IPS DF 6.9 (cell line): ENCODE results near the gene TBX19.

ENCODE experiments used
- DNase-seq: peaks from one replicate; pipeline ENCODE4 v3.0.0-alpha.2; 2013; ENCODE audit warnings: low read depth, low spot score
- H3K27ac ChIP-seq: one replicate; pipeline ENCODE4 v1.5.1; 2013; ENCODE audit warnings: low read length, control low read depth
- H3K27me3 ChIP-seq: 2 replicates; pipeline ENCODE4 v1.6.1; 2013; ENCODE audit warnings: mild to moderate bottlenecking, low read length; ENCODE audit not compliant: control insufficient read depth, insufficient read depth
- H3K36me3 ChIP-seq: 2 replicates; pipeline ENCODE4 v1.6.1; 2013; ENCODE audit warnings: low read length; ENCODE audit not compliant: control insufficient read depth, insufficient read depth
- H3K4me1 ChIP-seq: 2 replicates; pipeline ENCODE4 v1.6.1; 2013; ENCODE audit warnings: low read length; ENCODE audit not compliant: control insufficient read depth, insufficient read depth
- H3K4me3 ChIP-seq: 2 replicates; pipeline ENCODE4 v1.5.1; 2013; ENCODE audit warnings: mild to moderate bottlenecking, low read length
- H3K9me3 ChIP-seq: 2 replicates; pipeline ENCODE4 v1.6.1; 2013; ENCODE audit warnings: low read length, inconsistent platforms; ENCODE audit not compliant: control insufficient read depth, insufficient read depth
- WGBS: extraction: QIAGEN DNeasy Blood & Tissue Kit; methylation state at CpG from one replicate; pipeline ENCODE4 v1.1.7; 2013; ENCODE audit warnings: mixed read lengths, missing lambda C conversion rate; ENCODE audit not compliant: insufficient read length, insufficient coverage; 5-methylcytosine and 5-hydroxymethylcytosine counted together

The TBX19 gene

GRCh38 chr1:168320149-168320548 lies 39.5 kb downstream of the TBX19 start:
- H3K4me1 ChIP-seq: peaks cover 4% of the 10 kb centered on the region; the same call in 1 of the 2 replicates
- no peaks in the 10 kb centered on the region for H3K9me3 ChIP-seq
- no peaks in the 10 kb centered on the region for H3K36me3 ChIP-seq
- DNase-seq: no peak
- no peaks in the 10 kb centered on the region for H3K27me3 ChIP-seq
- WGBS: no CpG with 5 or more reads among the region's 1 CpG
- no peak overlapping the region for H3K4me3 ChIP-seq
- no peak overlapping the region for H3K27ac ChIP-seq

- no CpG with 5 or more reads among the region's 5 CpGs for WGBS
- Histone ChIP-seq H3K9me3 (no peaks in the 10 kb centered on the region; the same call in 1 of the 2 replicates), H3K4me1 (peaks cover 4% of the 10 kb centered on the region; the same call in 1 of the 2 replicates), H3K36me3 (no peaks in the 10 kb centered on the region), H3K27me3 (no peaks in the 10 kb centered on the region), H3K27ac (no peak overlapping the region), H3K4me3 (no peak overlapping the region)
- DNase-seq: no peak
Measured at GRCh38 chr1:168320800-168321450, 40.2 kb downstream of the TBX19 start.

- no CpG with 5 or more reads among the region's 1 CpG for WGBS
- Histone ChIP-seq H3K27me3 (no peaks in the 10 kb centered on the region), H3K9me3 (no peaks in the 10 kb centered on the region; the same call in 1 of the 2 replicates), H3K27ac (no peak overlapping the region), H3K4me3 (no peak overlapping the region), H3K4me1 (peaks cover 4% of the 10 kb centered on the region; the same call in 1 of the 2 replicates), H3K36me3 (no peaks in the 10 kb centered on the region)
- DNase-seq: no peak
Measured at GRCh38 chr1:168321945-168322344, 41.3 kb downstream of the TBX19 start.

GRCh38 chr1:168324745-168325425 lies 44.2 kb downstream of the TBX19 start:
- Histone ChIP-seq H3K36me3 (no peaks in the 10 kb centered on the region), H3K4me1 (no peaks in the 10 kb centered on the region; the same call in 1 of the 2 replicates), H3K4me3 (no peak overlapping the region), H3K27me3 (no peaks in the 10 kb centered on the region), H3K9me3 (no peaks in the 10 kb centered on the region; the same call in 1 of the 2 replicates), H3K27ac (no peak overlapping the region)
- no CpG with 5 or more reads among the region's 4 CpGs for WGBS
- DNase-seq: no peak

- H3K4me1 ChIP-seq: no peaks in the 10 kb centered on the region
- no peaks in the 10 kb centered on the region for H3K27me3 ChIP-seq
- no peaks in the 10 kb centered on the region for H3K36me3 ChIP-seq
- H3K27ac ChIP-seq: no peak overlapping the region
- no peak overlapping the region for H3K4me3 ChIP-seq
- H3K9me3 ChIP-seq: no peaks in the 10 kb centered on the region; the same call in 1 of the 2 replicates
- WGBS: no CpG with 5 or more reads among the region's 5 CpGs
- DNase-seq: no peak
Measured at GRCh38 chr1:168328731-168329364, 48.2 kb downstream of the TBX19 start.

- no peak overlapping the region for H3K4me3 ChIP-seq
- WGBS: no CpG with 5 or more reads among the region's 3 CpGs
- no peak for DNase-seq
- no peak overlapping the region for H3K27ac ChIP-seq
- no peaks in the 10 kb centered on the region for H3K27me3 ChIP-seq
- H3K36me3 ChIP-seq: no peaks in the 10 kb centered on the region
- no peaks in the 10 kb centered on the region; the same call in 1 of the 2 replicates for H3K9me3 ChIP-seq
- no peaks in the 10 kb centered on the region for H3K4me1 ChIP-seq
Measured at GRCh38 chr1:168330285-168330684, 49.6 kb downstream of the TBX19 start.

GRCh38 chr1:168331569-168331968 lies 50.9 kb downstream of the TBX19 start:
- Histone ChIP-seq H3K9me3 (no peaks in the 10 kb centered on the region), H3K27me3 (no peaks in the 10 kb centered on the region), H3K27ac (no peak overlapping the region), H3K36me3 (no peaks in the 10 kb centered on the region), H3K4me3 (no peak overlapping the region), H3K4me1 (no peaks in the 10 kb centered on the region)
- no peak for DNase-seq
- no CpG with 5 or more reads among the region's 1 CpG for WGBS

- H3K4me3 ChIP-seq: no peak overlapping the region
- DNase-seq: no peak
- WGBS: no CpG with 5 or more reads among the region's 6 CpGs
- no peaks in the 10 kb centered on the region for H3K9me3 ChIP-seq
- no peaks in the 10 kb centered on the region for H3K4me1 ChIP-seq
- H3K36me3 ChIP-seq: no peaks in the 10 kb centered on the region
- H3K27ac ChIP-seq: no peak overlapping the region
- no peaks in the 10 kb centered on the region for H3K27me3 ChIP-seq
Measured at GRCh38 chr1:168333562-168334276, 53.0 kb downstream of the TBX19 start.

- no CpG with 5 or more reads among the region's 1 CpG for WGBS
- no peaks in the 10 kb centered on the region for H3K27me3 ChIP-seq
- no peaks in the 10 kb centered on the region for H3K9me3 ChIP-seq
- H3K4me1 ChIP-seq: no peaks in the 10 kb centered on the region
- no peak for DNase-seq
- no peak overlapping the region for H3K4me3 ChIP-seq
- no peak overlapping the region for H3K27ac ChIP-seq
- no peaks in the 10 kb centered on the region for H3K36me3 ChIP-seq
Measured at GRCh38 chr1:168335500-168335899, 54.8 kb downstream of the TBX19 start.
